DOHH2 (cell line): ENCODE data around the gene CYP46A1.

Source experiments
- EZH2phosphoT487 ChIP-seq: fragments of 200-600 bp; sonication (generic); IDR thresholded peaks from 2 replicates; pipeline ENCODE4 v1.6.1; 2017; ENCODE audit warnings: borderline replicate concordance, mild to moderate bottlenecking, antibody characterized with exemption, low read length, moderate library complexity, mixed read lengths
- TF ChIP-seq, protein P1 (sequence below): fragments of 200-600 bp; sonication (generic); IDR thresholded peaks from one replicate; pipeline ENCODE4 v1.5.1; 2014; ENCODE audit warnings: antibody characterized with exemption, mild to moderate bottlenecking, low read depth, low read length; ENCODE audit not compliant: poor library complexity, severe bottlenecking

DNA sequence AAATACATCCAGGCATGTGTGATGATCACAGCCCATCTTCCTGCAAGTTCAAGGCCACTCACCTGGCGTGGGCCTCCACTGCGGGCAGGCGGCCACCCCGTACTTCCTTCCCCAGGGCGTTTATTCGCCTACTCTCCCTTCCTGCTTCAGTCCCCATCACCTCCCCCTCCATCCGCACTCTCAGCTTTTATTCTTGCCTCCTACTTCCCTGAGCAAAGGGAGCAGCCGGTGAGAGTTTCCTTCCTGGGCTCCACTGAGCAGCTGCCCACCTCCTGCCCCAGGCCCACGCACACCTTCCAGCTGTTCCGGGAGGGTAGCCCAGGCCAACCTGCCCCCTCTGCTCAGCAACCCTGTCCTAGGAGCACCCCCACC is 4.1 kb downstream of the CYP46A1 start:
- TF ChIP-seq, protein P1, sequence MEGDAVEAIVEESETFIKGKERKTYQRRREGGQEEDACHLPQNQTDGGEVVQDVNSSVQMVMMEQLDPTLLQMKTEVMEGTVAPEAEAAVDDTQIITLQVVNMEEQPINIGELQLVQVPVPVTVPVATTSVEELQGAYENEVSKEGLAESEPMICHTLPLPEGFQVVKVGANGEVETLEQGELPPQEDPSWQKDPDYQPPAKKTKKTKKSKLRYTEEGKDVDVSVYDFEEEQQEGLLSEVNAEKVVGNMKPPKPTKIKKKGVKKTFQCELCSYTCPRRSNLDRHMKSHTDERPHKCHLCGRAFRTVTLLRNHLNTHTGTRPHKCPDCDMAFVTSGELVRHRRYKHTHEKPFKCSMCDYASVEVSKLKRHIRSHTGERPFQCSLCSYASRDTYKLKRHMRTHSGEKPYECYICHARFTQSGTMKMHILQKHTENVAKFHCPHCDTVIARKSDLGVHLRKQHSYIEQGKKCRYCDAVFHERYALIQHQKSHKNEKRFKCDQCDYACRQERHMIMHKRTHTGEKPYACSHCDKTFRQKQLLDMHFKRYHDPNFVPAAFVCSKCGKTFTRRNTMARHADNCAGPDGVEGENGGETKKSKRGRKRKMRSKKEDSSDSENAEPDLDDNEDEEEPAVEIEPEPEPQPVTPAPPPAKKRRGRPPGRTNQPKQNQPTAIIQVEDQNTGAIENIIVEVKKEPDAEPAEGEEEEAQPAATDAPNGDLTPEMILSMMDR = no peak
- TF ChIP-seq EZH2phosphoT487 = no peak
